ENCODE data around the gene DOCK4.

DNA sequence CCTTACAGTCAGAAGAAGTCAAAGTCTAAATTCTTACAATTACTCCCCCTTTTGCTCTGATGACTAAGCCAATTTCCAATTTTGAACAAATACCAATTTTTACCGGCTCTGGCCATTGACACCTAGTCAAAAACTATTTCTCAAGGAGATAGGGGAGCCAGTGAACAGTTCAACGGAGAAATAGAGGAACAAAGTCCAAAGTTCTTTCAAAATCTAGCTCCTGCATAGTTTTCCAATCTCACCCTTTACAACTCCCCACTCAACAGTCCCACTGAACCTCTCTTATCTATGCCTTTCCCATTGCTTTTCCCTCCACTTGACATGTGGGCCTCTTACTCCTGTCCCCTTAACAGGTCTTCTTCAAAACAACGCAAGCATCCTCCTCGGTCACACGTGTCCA, 192.9 kb downstream of the DOCK4 start:
- TF ChIP-seq CTCF (IDR thresholded peaks at IDR 0.05) = no peak
- TF ChIP-seq EP300 (IDR thresholded peaks at IDR 0.05) = no peak
- no peak for TF ChIP-seq POLR2A (IDR thresholded peaks at IDR 0.05)
- no peak for TF ChIP-seq POLR2AphosphoS5 (IDR thresholded peaks at IDR 0.05)
